Measurements from ENCODE around the gene JHY. TPM values are rescaled to one million over a fixed set of nuclear protein-coding genes. Genes with fewer than 3 reads are reported as not detected.

The JHY gene
- total RNA-seq, 2 donors from 2014 or later = 2.1 to 4.8 TPM

- DNase-seq = no peak
- Histone ChIP-seq H3K36me3 (ENCODE audit: control insufficient read depth, insufficient read depth, low read length) (no peaks in the 10 kb centered on the region), H3K27me3 (ENCODE audit: control insufficient read depth, insufficient read depth, low read length, poor library complexity, severe bottlenecking) (no peaks in the 10 kb centered on the region), H3K27ac (ENCODE audit: low read depth, low read length) (no peak overlapping the region), H3K4me1 (ENCODE audit: control insufficient read depth, insufficient read depth, low read length) (peaks cover 7% of the 10 kb centered on the region), H3K4me3 (ENCODE audit: low read length) (no peak overlapping the region), H3K9me3 (ENCODE audit: control insufficient read depth, low read length) (no peaks in the 10 kb centered on the region), H3K9ac (ENCODE audit: extremely low read depth, low read length, poor library complexity, severe bottlenecking) (no peak overlapping the region)
- peaks cover 2% of the 10 kb centered on the region for H3K9me3 Mint-ChIP-seq
- no peak overlapping the region for H3K4me3 Mint-ChIP-seq
- H3K36me3 Mint-ChIP-seq (ENCODE audit: low read depth) = no peaks in the 10 kb centered on the region
- no peak for TF ChIP-seq CTCF (conservative IDR thresholded peaks at IDR 0.05)
- peaks cover 46% of the 10 kb centered on the region for H3K4me1 Mint-ChIP-seq
- no peaks in the 10 kb centered on the region for H3K27me3 Mint-ChIP-seq (ENCODE audit: insufficient read depth)
- 91 to 100% methylated on average over 1 of the region's 1 CpG for WGBS, 2 experiments (ENCODE audit: insufficient coverage in 1 of 2, insufficient read length in 1 of 2)
- no peak overlapping the region for H3K27ac Mint-ChIP-seq
Measured at GRCh38 chr11:122848186-122848585, 34.4 kb upstream of the JHY start.

GRCh38 chr11:122850076-122850631 is 32.4 kb upstream of the JHY start:
- Histone ChIP-seq H3K9me3 (ENCODE audit: control insufficient read depth, low read length) (no peaks in the 10 kb centered on the region), H3K9ac (ENCODE audit: extremely low read depth, low read length, poor library complexity, severe bottlenecking) (no peak overlapping the region), H3K4me1 (ENCODE audit: control insufficient read depth, insufficient read depth, low read length) (peaks cover 3% of the 10 kb centered on the region), H3K27me3 (ENCODE audit: control insufficient read depth, insufficient read depth, low read length, poor library complexity, severe bottlenecking) (no peaks in the 10 kb centered on the region), H3K36me3 (ENCODE audit: control insufficient read depth, insufficient read depth, low read length) (no peaks in the 10 kb centered on the region), H3K27ac (ENCODE audit: low read depth, low read length) (no peak overlapping the region), H3K4me3 (ENCODE audit: low read length) (no peak overlapping the region)
- H3K4me3 Mint-ChIP-seq = no peak overlapping the region
- peaks cover 2% of the 10 kb centered on the region for H3K9me3 Mint-ChIP-seq
- no peaks in the 10 kb centered on the region for H3K27me3 Mint-ChIP-seq (ENCODE audit: insufficient read depth)
- peaks cover 28% of the 10 kb centered on the region for H3K4me1 Mint-ChIP-seq
- WGBS, 2 experiments (ENCODE audit: insufficient coverage in 1 of 2, insufficient read length in 1 of 2) = 34 to 44% methylated on average over 2 to 5 of the region's 7 CpGs
- peak overlapping the region; percentile 69 for H3K27ac Mint-ChIP-seq
- DNase-seq = peak; percentile 85
- H3K36me3 Mint-ChIP-seq (ENCODE audit: low read depth) = no peaks in the 10 kb centered on the region
- TF ChIP-seq CTCF (conservative IDR thresholded peaks at IDR 0.05) = peak; percentile 36

GRCh38 chr11:122851366-122851966 is 31.1 kb upstream of the JHY start:
- Mint-ChIP-seq H3K4me1 (peaks cover 27% of the 10 kb centered on the region), H3K9me3 (no peaks in the 10 kb centered on the region), H3K4me3 (no peak overlapping the region), H3K27me3 (ENCODE audit: insufficient read depth) (no peaks in the 10 kb centered on the region), H3K27ac (no peak overlapping the region), H3K36me3 (ENCODE audit: low read depth) (no peaks in the 10 kb centered on the region)
- 91 to 96% methylated on average over 11 to 12 of the region's 12 CpGs for WGBS, 2 experiments (ENCODE audit: insufficient coverage in 1 of 2, insufficient read length in 1 of 2)
- Histone ChIP-seq H3K4me3 (ENCODE audit: low read length) (no peak overlapping the region), H3K9ac (ENCODE audit: extremely low read depth, low read length, poor library complexity, severe bottlenecking) (no peak overlapping the region), H3K36me3 (ENCODE audit: control insufficient read depth, insufficient read depth, low read length) (no peaks in the 10 kb centered on the region), H3K27me3 (ENCODE audit: control insufficient read depth, insufficient read depth, low read length, poor library complexity, severe bottlenecking) (no peaks in the 10 kb centered on the region), H3K27ac (ENCODE audit: low read depth, low read length) (no peak overlapping the region), H3K9me3 (ENCODE audit: control insufficient read depth, low read length) (no peaks in the 10 kb centered on the region), H3K4me1 (ENCODE audit: control insufficient read depth, insufficient read depth, low read length) (peaks cover 6% of the 10 kb centered on the region)
- DNase-seq = no peak
- no peak for TF ChIP-seq CTCF (conservative IDR thresholded peaks at IDR 0.05)

Measured in endodermal cell (in vitro differentiated cells).